Measurements from ENCODE around the gene PRR7.

PRR7 gene

GRCh38 chr5:177440211-177440989, 6.2 kb upstream of the PRR7 start:
- no peak overlapping the region for H3K4me3 ChIP-seq (ENCODE audit: low read depth, low read length)
- H3K9me3 ChIP-seq (ENCODE audit: control insufficient read depth, insufficient read depth, low read depth, low read length): no peaks in the 10 kb centered on the region
- no peaks in the 10 kb centered on the region for H3K4me1 ChIP-seq (ENCODE audit: control insufficient read depth, insufficient read depth, low read length)
- ChIA-PET CTCF (interaction anchor here (0.6 to 1.3 kb wide), 2 partner anchors 50 to 63 kb away, joined by 3 to 6 read pairs; no protein-coding TSS in a partner anchor), POLR2A (interaction anchor here (0.7 to 1.3 kb wide), 2 partner anchors 14 to 38 kb away, joined by 3 to 6 read pairs; partner anchors contain the start of gene GRK6)
- TF ChIP-seq ZNF600 (tag by site-specific recombination; IDR thresholded peaks at IDR 0.05) (peak; percentile 61; the same call in 1 of the 2 replicates), MZF1 (tag by site-specific recombination; IDR thresholded peaks at IDR 0.05; ENCODE audit: borderline replicate concordance) (no peak)
- H3K36me3 ChIP-seq (ENCODE audit: control insufficient read depth in 2 of 2, insufficient read depth in 1 of 2, low read length in 2 of 2): peaks cover 17 to 66% of the 10 kb centered on the region in 2 experiments
- no peak overlapping the region for H3K27ac ChIP-seq (ENCODE audit: extremely low read depth, low read depth, low read length)

- POLR2A ChIA-PET: interaction anchor here (1.1 to 2.7 kb wide), 3 partner anchors 9 to 15 kb away, joined by 5 to 10 read pairs (median 6); partner anchors contain the start of gene GRK6
- Histone ChIP-seq H3K9me3 (ENCODE audit: control insufficient read depth, insufficient read depth, low read depth, low read length) (no peaks in the 10 kb centered on the region), H3K36me3 (ENCODE audit: control insufficient read depth in 2 of 2, insufficient read depth in 1 of 2, low read length in 2 of 2) (peaks cover 17 to 60% of the 10 kb centered on the region in 2 experiments), H3K4me1 (ENCODE audit: control insufficient read depth, insufficient read depth, low read length) (no peaks in the 10 kb centered on the region), H3K27ac (ENCODE audit: extremely low read depth, low read depth, low read length) (no peak overlapping the region), H3K4me3 (ENCODE audit: low read depth, low read length) (no peak overlapping the region)
- CTCF ChIA-PET: interaction anchor here (0.6 to 1.4 kb wide), 3 partner anchors 11 to 49 kb away, joined by 3 to 7 read pairs (median 3); no protein-coding TSS in a partner anchor
- TF ChIP-seq HIC1 (tag by site-specific recombination; IDR thresholded peaks at IDR 0.05) (peak; percentile 34; the same call in 1 of the 2 replicates), ZFHX2 (tag by site-specific recombination; conservative IDR thresholded peaks at IDR 0.05) (peak; percentile 75), ZNF555 (tag by site-specific recombination; conservative IDR thresholded peaks at IDR 0.05) (no peak), EGR2 (tag by site-specific recombination; IDR thresholded peaks at IDR 0.05; ENCODE audit: low read depth) (peak; percentile 57)
Observed at GRCh38 chr5:177440990-177441780, 5.4 kb upstream of the PRR7 start.

- TF ChIP-seq ZNF76 (tag by site-specific recombination; IDR thresholded peaks at IDR 0.05; ENCODE audit: borderline replicate concordance, low read depth): no peak
- TF ChIP-seq SP2 (tag by site-specific recombination; IDR thresholded peaks at IDR 0.05): peak; percentile 37
- CTCF ChIA-PET: interaction anchor here (0.7 to 1.4 kb wide), 4 partner anchors 10 to 331 kb away, joined by 3 to 7 read pairs (median 4); no protein-coding TSS in a partner anchor
- H3K4me1 ChIP-seq (ENCODE audit: control insufficient read depth, insufficient read depth, low read length): no peaks in the 10 kb centered on the region
- no peak overlapping the region for H3K27ac ChIP-seq (ENCODE audit: extremely low read depth, low read depth, low read length)
- no peak overlapping the region for H3K4me3 ChIP-seq (ENCODE audit: low read depth, low read length)
- POLR2A ChIA-PET: interaction anchor here (1.1 to 2.7 kb wide), 3 partner anchors 10 to 16 kb away, joined by 5 to 21 read pairs (median 10); partner anchors contain the start of gene GRK6
- H3K9me3 ChIP-seq (ENCODE audit: control insufficient read depth, insufficient read depth, low read depth, low read length): no peaks in the 10 kb centered on the region
- peaks cover 14 to 50% of the 10 kb centered on the region in 2 experiments for H3K36me3 ChIP-seq (ENCODE audit: control insufficient read depth in 2 of 2, insufficient read depth in 1 of 2, low read length in 2 of 2)
Observed at GRCh38 chr5:177442066-177442826, 4.4 kb upstream of the PRR7 start.

DNA sequence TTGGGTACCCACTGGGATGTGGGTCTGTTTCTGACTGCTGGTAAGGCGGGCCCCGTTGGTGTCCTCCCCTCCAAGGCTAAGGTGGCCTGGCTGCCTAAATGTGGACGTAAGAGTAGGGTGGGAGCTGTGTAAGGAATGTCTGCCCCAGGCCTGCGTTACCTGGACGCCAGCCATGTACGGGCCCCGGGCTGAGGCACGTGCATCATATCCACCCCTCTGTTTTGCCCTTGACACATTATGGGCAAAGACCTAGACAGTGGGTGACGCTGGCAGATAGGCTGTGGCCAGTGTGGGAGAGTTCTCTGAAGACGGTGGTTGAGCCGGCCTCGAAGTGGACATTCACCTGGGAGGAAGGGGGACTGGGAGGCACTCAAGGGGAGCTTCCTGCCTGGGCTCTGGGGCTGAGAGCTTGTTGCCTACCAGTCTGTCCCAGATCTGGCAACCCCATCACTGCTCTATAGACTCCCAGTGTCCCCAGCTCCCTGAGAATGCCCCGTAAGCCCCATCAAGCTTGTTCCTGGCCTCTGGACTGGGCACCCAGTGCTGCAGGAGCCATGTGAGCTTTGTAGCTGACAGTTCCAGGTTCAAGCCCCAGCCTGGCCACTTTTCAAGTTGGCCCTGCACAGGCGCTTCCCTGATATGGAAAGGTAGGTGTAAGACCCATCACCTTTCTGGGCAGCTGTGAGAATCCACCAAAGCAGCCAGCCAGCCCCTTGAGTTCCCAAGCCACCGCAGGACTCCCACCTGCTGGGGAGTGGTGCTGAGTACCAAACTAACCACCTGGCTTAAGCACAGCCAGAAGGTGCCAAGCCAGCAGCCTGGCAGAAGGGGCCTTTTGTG, 3.2 kb upstream of the PRR7 start:
- ChIA-PET POLR2A (interaction anchor here (1.6 to 2.7 kb wide), 4 partner anchors 11 to 16 kb away, joined by 7 to 21 read pairs (median 10); partner anchors contain the start of gene GRK6), CTCF (interaction anchor here (0.6 to 3.5 kb wide), 8 partner anchors 12 to 74 kb away, joined by 3 to 17 read pairs (median 3); no protein-coding TSS in a partner anchor)
- no peaks in the 10 kb centered on the region for H3K4me1 ChIP-seq (ENCODE audit: control insufficient read depth, insufficient read depth, low read length)
- TF ChIP-seq, protein P1, sequence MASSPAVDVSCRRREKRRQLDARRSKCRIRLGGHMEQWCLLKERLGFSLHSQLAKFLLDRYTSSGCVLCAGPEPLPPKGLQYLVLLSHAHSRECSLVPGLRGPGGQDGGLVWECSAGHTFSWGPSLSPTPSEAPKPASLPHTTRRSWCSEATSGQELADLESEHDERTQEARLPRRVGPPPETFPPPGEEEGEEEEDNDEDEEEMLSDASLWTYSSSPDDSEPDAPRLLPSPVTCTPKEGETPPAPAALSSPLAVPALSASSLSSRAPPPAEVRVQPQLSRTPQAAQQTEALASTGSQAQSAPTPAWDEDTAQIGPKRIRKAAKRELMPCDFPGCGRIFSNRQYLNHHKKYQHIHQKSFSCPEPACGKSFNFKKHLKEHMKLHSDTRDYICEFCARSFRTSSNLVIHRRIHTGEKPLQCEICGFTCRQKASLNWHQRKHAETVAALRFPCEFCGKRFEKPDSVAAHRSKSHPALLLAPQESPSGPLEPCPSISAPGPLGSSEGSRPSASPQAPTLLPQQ (tag by site-specific recombination; IDR thresholded peaks at IDR 0.05): 0 out of 2 replicates have a peak, but pooled peaks have one; percentile 20
- no peak for TF ChIP-seq SCRT1 (tag by site-specific recombination; IDR thresholded peaks at IDR 0.05; ENCODE audit: borderline replicate concordance)
- TF ChIP-seq ZFP69B (tag by site-specific recombination; IDR thresholded peaks at IDR 0.05): 0 out of 2 replicates have a peak, but pooled peaks have one; percentile 29
- no peak overlapping the region for H3K4me3 ChIP-seq (ENCODE audit: low read depth, low read length)
- no peak overlapping the region for H3K27ac ChIP-seq (ENCODE audit: extremely low read depth, low read depth, low read length)
- peaks cover 5 to 39% of the 10 kb centered on the region in 2 experiments; a peak in 2 of 3 replicates for H3K36me3 ChIP-seq (ENCODE audit: control insufficient read depth in 2 of 2, insufficient read depth in 1 of 2, low read length in 2 of 2)
- H3K9me3 ChIP-seq (ENCODE audit: control insufficient read depth, insufficient read depth, low read depth, low read length): no peaks in the 10 kb centered on the region
